Ishikawa (cell line): Measurements from ENCODE around the gene FSD1L.

Source experiments
- CEBPB ChIP-seq: IDR thresholded peaks from 2 replicates; pipeline ENCODE4 v1.6.1; 2012
- CREB1 ChIP-seq: IDR thresholded peaks from 2 replicates; pipeline ENCODE4 v1.6.1; 2012; ENCODE audit warnings: low read depth
- EGR1 ChIP-seq: IDR thresholded peaks from 2 replicates; pipeline ENCODE4 v1.6.1; 2012
- EP300 ChIP-seq: IDR thresholded peaks from 2 replicates; pipeline ENCODE4 v1.6.1; 2012; ENCODE audit warnings: borderline replicate concordance
- FOXM1 ChIP-seq: IDR thresholded peaks from 2 replicates; pipeline ENCODE4 v1.6.1; 2012; ENCODE audit warnings: low read depth, borderline replicate concordance
- NFIC ChIP-seq: IDR thresholded peaks from 2 replicates; pipeline ENCODE4 v1.6.1; 2012
- RAD21 ChIP-seq: IDR thresholded peaks from 2 replicates; pipeline ENCODE4 v1.6.1; 2012; ENCODE audit warnings: low read depth
- REST ChIP-seq: IDR thresholded peaks from 2 replicates; pipeline ENCODE4 v1.6.1; 2012; ENCODE audit warnings: low read depth, mild to moderate bottlenecking
- TAF1 ChIP-seq: IDR thresholded peaks from 2 replicates; pipeline ENCODE4 v1.6.1; 2012; ENCODE audit warnings: low read depth, mild to moderate bottlenecking
- TCF12 ChIP-seq: IDR thresholded peaks from 2 replicates; pipeline ENCODE4 v1.6.1; 2012; ENCODE audit warnings: low read depth
- TEAD4 ChIP-seq: IDR thresholded peaks from 2 replicates; pipeline ENCODE4 v1.6.1; 2012
- USF1 ChIP-seq: IDR thresholded peaks from 2 replicates; pipeline ENCODE4 v1.6.1; 2012
- YY1 ChIP-seq: IDR thresholded peaks from 2 replicates; pipeline ENCODE4 v1.6.1; 2012; ENCODE audit warnings: low read depth
- ZBTB7A ChIP-seq: IDR thresholded peaks from 2 replicates; pipeline ENCODE4 v1.6.1; 2012; ENCODE audit warnings: low read depth
- TF ChIP-seq, protein P1 (sequence below): IDR thresholded peaks from 2 replicates; pipeline ENCODE4 v1.6.1; 2012

The FSD1L gene

GRCh38 chr9:105511446-105511845, 63.6 kb downstream of the FSD1L start:
- TF ChIP-seq EGR1 (no peak), CEBPB (no peak), EP300 (no peak), FOXM1 (no peak), USF1 (no peak), ZBTB7A (no peak), NFIC (no peak), RAD21 (no peak), REST (no peak), TCF12 (no peak), TAF1 (no peak), TEAD4 (no peak), YY1 (no peak), CREB1 (no peak)
- TF ChIP-seq, protein P1, sequence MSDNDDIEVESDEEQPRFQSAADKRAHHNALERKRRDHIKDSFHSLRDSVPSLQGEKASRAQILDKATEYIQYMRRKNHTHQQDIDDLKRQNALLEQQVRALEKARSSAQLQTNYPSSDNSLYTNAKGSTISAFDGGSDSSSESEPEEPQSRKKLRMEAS: no peak

DNA sequence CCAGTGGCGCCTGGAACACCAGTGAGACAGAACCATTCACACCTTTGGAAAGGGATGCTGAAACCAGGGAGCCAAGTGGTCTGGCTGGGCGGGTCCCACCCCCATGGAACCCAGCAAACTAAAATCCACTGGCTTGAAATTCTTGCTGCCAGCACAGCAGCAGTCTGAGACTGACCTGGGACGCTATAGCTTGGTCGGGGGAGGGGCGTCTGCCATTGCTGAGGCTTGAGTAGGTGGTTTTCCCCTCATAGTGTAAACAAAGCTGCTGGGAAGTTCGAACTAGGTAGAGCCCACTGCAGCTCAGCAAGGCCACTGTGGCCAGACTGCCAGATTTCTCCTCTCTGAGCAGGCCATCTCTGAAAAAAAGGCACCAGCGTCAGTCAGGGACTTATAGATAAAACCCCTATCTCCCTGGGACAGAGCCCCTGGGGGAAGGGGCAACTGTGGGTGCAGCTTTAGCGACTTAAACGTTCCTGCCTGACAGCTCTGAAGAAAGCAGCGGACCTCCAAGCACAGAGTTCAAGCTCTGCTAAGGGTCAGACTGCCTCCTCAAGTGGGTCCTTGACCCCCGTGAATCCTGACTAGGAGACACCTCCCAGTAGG, 68.1 kb downstream of the FSD1L start:
- TF ChIP-seq NFIC: no peak
- TF ChIP-seq, protein P1: no peak
- TF ChIP-seq USF1: no peak
- TF ChIP-seq CEBPB: no peak
- no peak for TF ChIP-seq REST
- no peak for TF ChIP-seq EP300
- no peak for TF ChIP-seq ZBTB7A
- TF ChIP-seq CREB1: no peak
- no peak for TF ChIP-seq TEAD4

- TF ChIP-seq YY1: peak; percentile 62; the same call in 1 of the 2 replicates
Measured at GRCh38 chr9:105519710-105520369, 72.0 kb downstream of the FSD1L start.

DNA sequence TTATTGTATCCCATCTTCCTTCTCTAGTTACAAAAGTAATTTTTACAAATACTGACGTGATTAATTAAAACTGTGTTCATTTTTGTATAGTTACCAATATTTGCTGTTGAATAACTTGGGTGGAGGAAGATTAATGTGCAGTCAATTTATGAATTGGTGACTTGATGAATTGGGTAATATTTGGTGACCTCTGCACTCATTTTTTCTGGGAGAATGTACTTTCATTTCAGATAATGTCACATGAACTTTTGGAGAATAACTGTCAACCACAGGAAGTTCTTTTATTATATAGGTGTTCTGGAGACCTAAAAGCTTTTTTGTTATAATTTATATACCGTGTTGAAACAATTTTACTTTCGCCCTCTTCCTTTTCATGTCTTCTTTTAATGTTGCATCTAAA, 83.7 kb downstream of the FSD1L start:
- TF ChIP-seq TEAD4: no peak
- TF ChIP-seq TCF12: no peak
- TF ChIP-seq YY1: no peak

- TF ChIP-seq FOXM1: no peak
- no peak for TF ChIP-seq YY1
- TF ChIP-seq TAF1: no peak
Measured at GRCh38 chr9:105535920-105536668, 88.3 kb downstream of the FSD1L start.

- TF ChIP-seq TAF1 (no peak), REST (no peak), ZBTB7A (no peak), CREB1 (no peak), RAD21 (no peak), TEAD4 (no peak), EGR1 (no peak), EP300 (no peak), NFIC (no peak), YY1 (no peak), FOXM1 (no peak), USF1 (no peak)
Measured at GRCh38 chr9:105539452-105539851, 91.6 kb downstream of the FSD1L start.
